Activated naive CD8-positive, alpha-beta T cell treated with anti-CD3 and anti-CD28 coated beads, Interleukin-2, amount 10 ng/mL, durations not matched to agents 7 days and 5 days (primary cell): Measurements from ENCODE around the gene ZNF892. TPM values are rescaled to one million over a fixed set of nuclear protein-coding genes. Genes with fewer than 3 reads are reported as not detected.
"Not testable (repeated sequence)": the region's sequence is repeated elsewhere in the genome, so short reads cannot be mapped to it uniquely, and the experiment has no call there.

Source experiments
- ATAC-seq: fragments of 150-1000 bp; cut with Tn5 transposase; one replicate; pipeline ENCODE4 v1.10.0; 2021; ENCODE audit warnings: low read depth, moderate library complexity
- POLR2A ChIA-PET: fragments of 350-600 bp; sonication (Branson Sonifier 250); formaldehyde crosslinking; loops from one replicate; lab custom pipeline; 2021; ENCODE audit warnings: antibody characterized with exemption; lab: Charles Lee
- DNase-seq: peaks from one replicate; pipeline ENCODE4 v3.0.0; 2021
- H3K27ac Mint-ChIP-seq: one replicate; pipeline ENCODE4 v1.8.0; 2022; ENCODE audit warnings: mild to moderate bottlenecking, mixed read lengths
- H3K27me3 Mint-ChIP-seq: one replicate; pipeline ENCODE4 v1.8.0; 2022; ENCODE audit warnings: mild to moderate bottlenecking, moderate library complexity, mixed read lengths
- H3K36me3 Mint-ChIP-seq: one replicate; pipeline ENCODE4 v1.8.0; 2021; ENCODE audit warnings: mild to moderate bottlenecking, mixed read lengths
- H3K4me1 Mint-ChIP-seq: one replicate; pipeline ENCODE4 v1.8.0; 2021; ENCODE audit warnings: mixed read lengths
- H3K4me3 Mint-ChIP-seq: one replicate; pipeline ENCODE4 v1.8.0; 2022; ENCODE audit warnings: mild to moderate bottlenecking, moderate library complexity, mixed read lengths
- H3K9me3 Mint-ChIP-seq: one replicate; pipeline ENCODE4 v1.8.0; 2021; ENCODE audit warnings: mixed read lengths
- total RNA-seq, 2 experiments: library from RNA; stranded (reverse); gene quantifications; one replicate each; pipeline ENCODE4 v1.2.3, GENCODE V29; 2021

ZNF892 gene
- total RNA-seq, 2 experiments from 2014 or later, result 4.4 to 4.8 TPM

GRCh38 chr2:95238131-95238530, 30.8 kb downstream of the ZNF892 start:
- no peaks in the 10 kb centered on the region for H3K4me1 Mint-ChIP-seq
- H3K27ac Mint-ChIP-seq, result no peak overlapping the region
- peaks cover 3% of the 10 kb centered on the region for H3K27me3 Mint-ChIP-seq
- no peaks in the 10 kb centered on the region for H3K36me3 Mint-ChIP-seq
- no peak for ATAC-seq
- POLR2A ChIA-PET, result no interaction called here
- no peak for DNase-seq
- H3K4me3 Mint-ChIP-seq, result no peak overlapping the region
- H3K9me3 Mint-ChIP-seq, result peaks cover 28% of the 10 kb centered on the region

DNA sequence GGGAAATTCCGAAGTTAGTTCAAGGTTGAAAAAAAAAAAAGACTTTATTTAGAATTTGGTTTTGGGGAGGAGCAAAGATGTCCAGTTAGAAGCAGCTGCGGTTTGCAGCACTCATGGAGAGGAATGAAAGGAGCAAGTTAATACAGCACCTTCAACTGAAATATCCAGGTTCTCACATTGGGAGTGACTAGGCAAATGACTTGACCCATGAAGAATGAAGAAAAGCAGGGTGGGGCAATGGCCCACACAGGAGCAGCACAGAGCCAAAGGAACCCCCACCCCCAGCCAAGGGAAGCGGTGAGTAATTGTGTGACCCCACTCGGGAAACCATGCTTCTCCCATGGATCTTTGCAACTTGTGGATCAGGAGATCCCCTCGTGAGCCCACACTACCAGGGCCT, 32.8 kb downstream of the ZNF892 start:
- H3K4me1 Mint-ChIP-seq, result no peaks in the 10 kb centered on the region
- H3K9me3 Mint-ChIP-seq, result peaks cover 28% of the 10 kb centered on the region
- ATAC-seq (no peak), DNase-seq (no peak)
- no peak overlapping the region for H3K4me3 Mint-ChIP-seq
- no peaks in the 10 kb centered on the region for H3K36me3 Mint-ChIP-seq
- peaks cover 3% of the 10 kb centered on the region for H3K27me3 Mint-ChIP-seq
- H3K27ac Mint-ChIP-seq, result no peak overlapping the region
- POLR2A ChIA-PET, result no interaction called here

DNA sequence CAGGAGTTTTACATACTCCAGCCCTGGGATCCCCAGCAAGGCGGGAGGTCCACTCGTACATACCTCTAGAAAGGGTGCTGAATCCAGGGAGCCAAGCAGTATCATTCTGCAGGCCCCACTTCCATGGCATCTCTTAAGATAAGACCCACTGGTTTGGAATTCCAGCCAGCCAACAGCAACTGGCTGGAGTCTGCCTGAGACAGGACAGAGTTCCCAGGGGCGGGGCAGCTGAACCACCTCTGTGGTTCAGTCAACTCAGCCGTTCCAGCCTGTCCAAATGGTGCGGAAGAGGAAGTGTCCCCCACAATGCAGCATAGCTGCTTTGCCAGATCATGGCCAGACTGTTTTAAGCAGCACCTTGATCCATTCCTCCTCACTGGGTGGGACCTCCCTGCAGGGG, 33.2 kb downstream of the ZNF892 start:
- no peaks in the 10 kb centered on the region for H3K4me1 Mint-ChIP-seq
- H3K27me3 Mint-ChIP-seq, result peaks cover 3% of the 10 kb centered on the region
- peaks cover 28% of the 10 kb centered on the region for H3K9me3 Mint-ChIP-seq
- POLR2A ChIA-PET, result no interaction called here
- no peak for ATAC-seq
- H3K27ac Mint-ChIP-seq, result no peak overlapping the region
- H3K36me3 Mint-ChIP-seq, result no peaks in the 10 kb centered on the region
- no peak for DNase-seq
- H3K4me3 Mint-ChIP-seq, result no peak overlapping the region

DNA sequence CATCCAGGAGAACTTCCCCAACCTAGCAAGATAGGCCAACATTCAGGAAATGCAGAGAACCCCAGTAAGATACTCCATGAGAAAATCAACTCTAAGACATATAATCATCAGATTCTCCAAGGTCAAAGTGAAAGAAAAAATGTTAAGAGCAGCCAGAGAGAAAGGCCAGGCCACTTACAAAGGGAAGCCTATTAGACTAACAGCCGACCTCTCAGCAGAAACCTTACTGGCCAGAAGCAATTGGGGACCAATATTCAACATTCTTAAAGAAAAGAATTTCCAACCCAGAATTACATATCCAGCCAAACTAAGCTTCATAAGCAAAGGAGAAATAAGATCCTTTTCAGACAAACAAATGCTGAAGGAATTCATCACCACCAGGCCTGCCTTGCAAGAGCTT, 34.8 kb downstream of the ZNF892 start:
- H3K9me3 Mint-ChIP-seq, result peaks cover 32% of the 10 kb centered on the region
- DNase-seq, H3K27me3 Mint-ChIP-seq, H3K36me3 Mint-ChIP-seq, POLR2A ChIA-PET, H3K4me1 Mint-ChIP-seq, H3K27ac Mint-ChIP-seq, H3K4me3 Mint-ChIP-seq, ATAC-seq: not testable (repeated sequence)

Other genes starting within 250 kb of the ZNF892 start
- 100 to 1,000 TPM; 174 to 184 TPM for gene MAL, start 181.8 kb upstream of the ZNF892 start, total RNA-seq
- gene MRPS5, start 85.7 kb upstream of the ZNF892 start, total RNA-seq, result 10 to 100 TPM; 75.2 to 79.3 TPM
- gene ZNF514, start 47.7 kb upstream of the ZNF892 start, total RNA-seq, result 10 to 100 TPM; 22.7 to 26.7 TPM
- gene ZNF2, start 41.7 kb upstream of the ZNF892 start, total RNA-seq, result 1 to 10 TPM; 5.8 to 6.6 TPM
- 1 to 10 TPM in 1 of 2 experiments, under 1 TPM in 1; 0.82 to 1.0 TPM for gene PROM2, start 66.9 kb downstream of the ZNF892 start, total RNA-seq
- gene KCNIP3, start 89.8 kb downstream of the ZNF892 start, total RNA-seq, result not detected
- 10 to 100 TPM; 34.8 to 38.2 TPM for gene FAHD2A, start 195.2 kb downstream of the ZNF892 start, total RNA-seq